HG03025 (cell line): ENCODE data around the gene OTP.

ENCODE experiments used
- ATAC-seq: cut with Tn5 transposase; IDR thresholded peaks from one replicate; pipeline ENCODE4 v1.9.1; 2021; ENCODE audit warnings: mild to moderate bottlenecking, moderate library complexity; ENCODE audit not compliant: unreplicated experiment, low FRiP score

The OTP gene

GRCh38 chr5:77637998-77638762, at the start of gene OTP:
Gene OTP, minus strand, starts transcription at chr5:77638713. Its CDS starts 164 bp downstream, at chr5:77638549.
- ATAC-seq = no peak

DNA sequence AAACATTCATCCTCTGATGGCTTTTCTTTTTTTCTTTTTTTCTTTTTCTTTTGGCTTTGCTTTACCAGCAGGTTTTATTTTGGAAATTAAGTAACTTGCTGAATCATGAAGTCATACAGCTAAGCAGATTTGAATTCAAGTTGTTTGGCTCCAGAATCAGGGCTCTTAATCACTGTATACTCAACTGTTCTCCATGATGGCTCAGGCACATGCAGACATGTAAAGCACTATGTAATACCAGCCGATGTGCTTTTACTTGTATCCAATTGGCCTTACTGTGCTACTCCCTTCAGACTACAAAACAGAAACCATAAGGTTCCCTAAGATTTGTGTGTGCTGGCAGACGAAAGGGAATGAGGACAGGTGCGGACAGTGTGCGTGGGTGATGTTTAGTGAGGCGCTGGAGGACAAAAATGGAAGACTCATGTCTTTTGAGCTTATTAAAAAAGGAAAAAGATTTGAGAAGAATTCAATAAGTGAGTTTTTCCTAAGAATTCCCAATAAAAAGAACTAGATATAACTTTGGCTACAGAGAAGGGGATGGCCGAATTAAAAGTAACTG, 44.7 kb upstream of the OTP start:
- ATAC-seq = no peak

DNA sequence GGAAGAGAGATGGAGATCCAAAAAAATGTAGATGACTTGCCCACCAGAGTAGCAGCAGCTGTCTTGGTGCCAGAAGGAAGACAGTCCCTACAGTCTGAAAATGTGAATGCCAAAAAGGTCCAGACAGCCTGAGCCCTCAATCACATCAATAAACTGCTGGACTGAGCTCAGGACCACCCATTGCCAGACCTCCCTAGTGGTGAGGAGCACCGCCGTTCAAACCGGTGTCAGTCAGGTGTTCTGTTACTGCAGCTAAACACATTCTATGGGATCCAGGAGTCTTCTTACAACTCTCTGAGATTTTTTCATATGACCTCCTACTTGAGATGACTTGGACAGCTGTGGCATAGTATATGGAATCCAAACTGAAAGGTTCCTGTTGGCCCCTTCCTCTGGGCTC, 32.0 kb upstream of the OTP start:
- ATAC-seq = no peak

- ATAC-seq = no peak
Measured at GRCh38 chr5:77669677-77670076, 31.2 kb upstream of the OTP start.

DNA sequence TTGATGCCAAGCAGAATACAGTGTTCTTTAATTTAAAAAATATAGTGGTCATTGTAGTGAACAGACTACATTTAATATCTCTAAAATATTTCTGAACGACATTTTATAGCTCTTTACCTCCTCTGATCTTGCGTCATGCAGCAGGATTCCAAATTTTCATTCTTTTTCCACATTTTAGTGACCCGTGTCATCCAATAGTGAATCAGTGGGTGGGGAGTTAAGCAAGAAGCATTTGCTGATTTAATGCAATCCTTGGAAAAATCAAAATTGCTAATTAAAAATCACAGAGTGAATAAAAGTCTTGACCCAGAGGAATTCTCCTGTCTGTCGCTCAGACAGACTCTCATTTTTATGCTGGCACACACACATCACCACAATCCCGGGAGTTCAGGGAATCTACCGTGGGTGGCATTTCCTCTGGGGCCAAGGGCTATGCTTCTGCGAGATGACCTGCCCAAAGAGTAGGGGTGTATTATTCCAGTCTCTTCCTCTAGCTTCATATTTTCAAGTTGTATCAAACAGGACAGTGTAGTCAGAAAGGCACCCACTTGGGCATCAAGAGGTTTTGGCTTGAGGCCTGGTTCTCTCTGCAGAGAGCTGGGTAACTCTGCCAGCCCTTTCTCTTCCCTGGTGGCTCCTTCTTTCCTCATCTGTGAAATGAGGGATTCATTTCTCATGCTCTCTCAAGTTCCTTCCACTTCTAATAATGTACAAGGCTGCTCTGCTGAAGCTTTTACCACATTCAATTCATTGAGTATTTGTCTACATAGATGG, 24.8 kb upstream of the OTP start:
- ATAC-seq = no peak

- ATAC-seq = no peak
Measured at GRCh38 chr5:77662635-77663034, 24.1 kb upstream of the OTP start.

DNA sequence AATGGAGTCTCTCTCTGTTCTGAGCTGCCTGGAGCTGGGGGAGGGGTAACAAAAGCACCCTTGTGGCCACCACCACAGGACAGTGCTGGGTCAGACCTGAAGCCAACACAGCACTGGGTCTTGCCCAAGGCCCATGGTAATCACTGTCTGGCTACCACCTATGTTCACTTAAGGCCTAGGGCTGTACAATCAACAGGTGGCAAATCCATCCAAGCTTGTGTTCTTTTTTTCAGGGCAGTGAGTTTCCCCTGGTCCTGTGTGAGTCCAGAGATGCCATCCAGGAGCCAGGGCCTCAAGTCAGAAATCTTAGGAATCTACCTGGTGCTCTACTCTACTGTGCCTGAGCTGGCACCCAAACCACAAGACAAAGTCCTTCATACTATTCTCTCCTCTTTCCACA, 20.1 kb upstream of the OTP start:
- ATAC-seq = no peak

DNA sequence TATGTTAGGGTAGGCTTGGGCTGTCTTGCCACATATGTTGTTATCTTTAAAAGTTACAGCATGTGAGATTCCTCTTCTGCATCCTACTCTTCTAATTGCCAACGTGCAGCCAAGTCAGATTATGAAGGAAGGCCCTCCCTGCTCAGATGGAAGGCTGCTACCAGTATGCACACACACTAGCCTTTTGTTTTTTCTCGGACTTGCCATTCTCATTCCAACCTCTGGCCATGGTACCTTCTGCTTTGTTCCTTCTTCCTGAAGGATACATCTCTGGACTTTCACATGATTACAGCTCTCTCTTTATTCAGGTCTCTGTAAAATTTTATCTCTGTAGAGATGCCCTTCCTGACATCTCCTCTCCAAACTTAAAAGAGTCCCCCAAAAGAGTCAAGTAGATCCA, 12.8 kb upstream of the OTP start:
- no peak for ATAC-seq

DNA sequence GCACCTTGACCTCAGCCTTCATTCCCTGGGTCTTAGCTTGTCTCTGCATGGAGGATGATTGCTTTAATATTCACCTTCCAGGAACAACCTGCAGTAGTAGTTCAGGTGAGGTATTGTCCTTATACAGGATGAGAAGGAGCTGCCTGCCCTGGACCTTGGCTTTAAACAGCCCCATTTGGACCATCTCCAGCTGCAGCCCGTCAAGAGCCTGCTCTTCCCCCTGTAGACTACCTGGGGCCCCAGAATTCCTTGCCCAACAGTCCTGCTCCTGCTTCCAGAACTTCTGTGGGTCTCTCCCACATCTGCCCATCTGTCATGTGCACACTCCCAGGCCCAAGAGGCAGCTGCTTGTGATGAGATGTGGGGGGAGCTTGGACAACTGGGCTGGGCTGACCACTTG, 12.2 kb upstream of the OTP start:
- no peak for ATAC-seq

DNA sequence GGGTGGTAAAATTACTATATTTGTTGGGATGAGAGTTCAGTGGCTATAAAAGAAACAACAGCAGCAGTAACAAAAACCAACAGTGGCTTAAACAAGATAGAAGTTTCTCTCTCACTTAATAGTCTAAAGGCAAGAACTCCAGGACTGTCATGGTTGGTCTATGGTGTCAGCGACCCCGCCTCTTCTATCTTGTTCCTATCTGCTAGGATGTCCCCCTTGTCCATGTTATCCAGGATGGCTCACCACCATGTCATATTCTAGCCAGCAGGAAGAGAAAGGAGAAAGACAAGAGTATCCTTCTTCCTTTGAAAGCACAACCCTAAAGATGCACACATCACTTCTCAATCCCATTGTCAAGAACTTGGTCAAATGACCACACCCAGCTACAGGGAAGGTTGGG, 11.3 kb upstream of the OTP start:
- no peak for ATAC-seq

- no peak for ATAC-seq
Measured at GRCh38 chr5:77645995-77646639, 7.6 kb upstream of the OTP start.

GRCh38 chr5:77645158-77645994, 6.9 kb upstream of the OTP start:
- no peak for ATAC-seq

GRCh38 chr5:77644371-77645157, 6.1 kb upstream of the OTP start:
- no peak for ATAC-seq

DNA sequence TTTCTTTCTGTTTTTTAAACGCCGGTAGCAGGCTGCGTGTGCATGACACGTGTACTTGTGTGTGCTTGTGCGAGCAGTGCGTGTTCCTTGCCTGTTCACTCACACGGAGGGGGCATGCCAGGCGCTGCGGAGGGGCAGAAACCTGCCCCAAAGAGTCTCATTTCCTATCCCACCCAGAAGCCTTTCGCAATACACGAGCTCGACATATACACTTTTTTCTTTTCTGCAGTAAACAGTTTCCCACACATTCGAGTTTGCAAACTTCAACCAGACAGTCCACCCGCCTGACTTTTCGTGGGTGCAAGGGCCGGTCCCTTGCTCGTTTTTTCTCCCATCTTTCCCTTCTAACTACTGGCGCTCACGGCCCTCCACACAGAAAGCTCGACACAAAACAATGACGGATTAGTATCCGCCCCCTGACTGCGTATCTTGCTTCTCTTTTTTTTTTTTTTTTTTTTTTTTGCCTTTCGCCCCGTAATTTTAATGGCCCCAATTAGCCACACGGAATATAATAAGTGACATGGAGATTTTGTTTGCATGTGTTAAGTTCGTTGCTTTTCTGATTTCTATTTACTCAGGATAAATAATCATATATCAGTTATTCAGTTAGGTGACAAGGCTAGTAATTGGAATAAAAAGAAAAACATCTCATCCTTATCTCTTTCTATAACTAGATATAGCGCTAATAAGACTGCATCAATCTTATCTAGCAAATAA, 5.3 kb upstream of the OTP start:
- ATAC-seq = no peak

GRCh38 chr5:77642738-77643653, 4.5 kb upstream of the OTP start:
- ATAC-seq = no peak

- ATAC-seq = no peak
Measured at GRCh38 chr5:77641963-77642737, 3.6 kb upstream of the OTP start.

- ATAC-seq = no peak
Measured at GRCh38 chr5:77641397-77641943, 3.0 kb upstream of the OTP start.
